Kidney epithelial cell (primary cell): ENCODE data around the gene CEP128. TPM values are rescaled to one million over a fixed set of nuclear protein-coding genes. Genes with fewer than 3 reads are reported as not detected.

Experiments
- DNase-seq: peaks from one replicate; pipeline ENCODE4 v3.0.0-alpha.2; 2010; ENCODE audit warnings: low read depth
- H3K27me3 ChIP-seq: 2 replicates; pipeline ENCODE4 v1.6.0; 2011; ENCODE audit warnings: low read length; ENCODE audit not compliant: control insufficient read depth, insufficient read depth
- H3K36me3 ChIP-seq: 2 replicates; pipeline ENCODE4 v1.5.1; 2011; ENCODE audit warnings: low read length; ENCODE audit not compliant: control insufficient read depth, insufficient read depth
- H3K4me3 ChIP-seq: 2 replicates; pipeline ENCODE4 v1.5.1; 2011; ENCODE audit warnings: low read depth, mild to moderate bottlenecking, control low read depth, low read length
- total RNA-seq: library from RNA; depleted of rRNA; stranded (reverse); fragments of >200 nt; gene quantifications from 2 replicates; pipeline ENCODE4 v1.2.3, GENCODE V29; 2015
- TF ChIP-seq, protein P1 (sequence below): IDR thresholded peaks from 2 replicates; pipeline ENCODE4 v1.5.1; 2011; ENCODE audit warnings: mild to moderate bottlenecking, moderate library complexity, low read length, control low read depth, inconsistent platforms; ENCODE audit not compliant: insufficient read depth, poor library complexity, severe bottlenecking

The CEP128 gene
- total RNA-seq, 1 donor from 2014 or later: 1.7 TPM

DNA sequence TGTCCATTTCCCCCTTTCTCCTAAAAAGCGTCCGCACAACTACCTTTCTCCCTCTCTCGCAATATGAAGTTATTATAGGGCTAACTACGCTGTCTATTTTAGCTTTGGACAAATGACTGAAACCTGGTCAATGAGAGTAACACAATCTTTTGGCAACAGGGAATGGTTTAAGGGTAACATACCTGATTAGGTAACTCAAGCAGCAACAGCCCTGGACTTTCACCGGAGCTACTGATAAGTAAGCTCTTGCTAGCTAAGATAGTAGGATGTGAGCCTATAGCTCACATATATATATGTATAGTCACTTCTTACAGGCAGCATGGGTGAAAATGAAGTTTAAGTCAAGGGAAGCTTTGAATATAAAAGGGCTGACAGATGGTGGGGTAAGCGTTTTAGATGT, 313.0 kb downstream of the CEP128 start:
- Histone ChIP-seq H3K36me3 (no peaks in the 10 kb centered on the region), H3K27me3 (no peaks in the 10 kb centered on the region), H3K4me3 (no peak overlapping the region)
- TF ChIP-seq, protein P1, sequence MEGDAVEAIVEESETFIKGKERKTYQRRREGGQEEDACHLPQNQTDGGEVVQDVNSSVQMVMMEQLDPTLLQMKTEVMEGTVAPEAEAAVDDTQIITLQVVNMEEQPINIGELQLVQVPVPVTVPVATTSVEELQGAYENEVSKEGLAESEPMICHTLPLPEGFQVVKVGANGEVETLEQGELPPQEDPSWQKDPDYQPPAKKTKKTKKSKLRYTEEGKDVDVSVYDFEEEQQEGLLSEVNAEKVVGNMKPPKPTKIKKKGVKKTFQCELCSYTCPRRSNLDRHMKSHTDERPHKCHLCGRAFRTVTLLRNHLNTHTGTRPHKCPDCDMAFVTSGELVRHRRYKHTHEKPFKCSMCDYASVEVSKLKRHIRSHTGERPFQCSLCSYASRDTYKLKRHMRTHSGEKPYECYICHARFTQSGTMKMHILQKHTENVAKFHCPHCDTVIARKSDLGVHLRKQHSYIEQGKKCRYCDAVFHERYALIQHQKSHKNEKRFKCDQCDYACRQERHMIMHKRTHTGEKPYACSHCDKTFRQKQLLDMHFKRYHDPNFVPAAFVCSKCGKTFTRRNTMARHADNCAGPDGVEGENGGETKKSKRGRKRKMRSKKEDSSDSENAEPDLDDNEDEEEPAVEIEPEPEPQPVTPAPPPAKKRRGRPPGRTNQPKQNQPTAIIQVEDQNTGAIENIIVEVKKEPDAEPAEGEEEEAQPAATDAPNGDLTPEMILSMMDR: no peak
- DNase-seq: no peak

DNA sequence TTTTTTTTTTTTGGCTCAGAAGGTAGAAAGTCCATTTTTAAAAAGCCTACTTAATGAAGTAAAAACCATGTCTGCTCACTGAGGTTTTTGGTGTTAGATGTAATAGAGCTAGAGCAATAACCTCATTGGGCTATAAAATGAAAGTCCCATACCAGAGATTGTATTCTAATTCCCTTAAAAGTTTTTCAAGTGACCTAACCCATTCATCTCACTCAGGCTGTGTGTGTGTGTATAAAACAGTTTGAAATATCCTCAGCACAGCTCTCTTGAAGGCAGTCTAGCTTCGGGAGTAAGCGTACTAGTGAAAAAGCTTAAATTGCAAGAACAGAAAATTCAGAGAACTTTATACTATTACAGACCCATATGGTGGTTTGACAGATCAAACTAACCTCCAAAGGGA, 313.8 kb downstream of the CEP128 start:
- Histone ChIP-seq H3K27me3 (no peaks in the 10 kb centered on the region), H3K36me3 (no peaks in the 10 kb centered on the region), H3K4me3 (no peak overlapping the region)
- TF ChIP-seq, protein P1: no peak
- no peak for DNase-seq

DNA sequence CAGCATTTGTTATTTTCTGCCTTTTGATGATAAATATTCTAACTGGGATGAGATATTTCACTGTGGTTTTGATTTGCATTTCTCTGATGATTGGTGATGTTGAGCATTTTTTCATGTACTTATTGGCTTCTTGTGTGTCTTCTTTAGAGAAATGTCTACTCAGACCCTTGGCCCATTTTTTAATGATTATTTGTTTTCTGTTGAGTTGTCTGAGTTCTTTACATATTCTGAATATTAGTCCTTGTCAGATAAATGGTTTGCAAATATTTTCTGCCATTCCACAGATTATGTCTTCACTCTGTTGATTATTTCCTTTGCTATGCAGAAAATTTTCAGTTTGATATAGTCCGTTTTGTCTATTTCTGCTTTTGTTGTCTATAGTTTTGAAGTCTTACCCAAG, 317.0 kb downstream of the CEP128 start:
- Histone ChIP-seq H3K27me3 (no peaks in the 10 kb centered on the region), H3K36me3 (no peaks in the 10 kb centered on the region), H3K4me3 (no peak overlapping the region)
- no peak for DNase-seq
- TF ChIP-seq, protein P1: no peak

DNA sequence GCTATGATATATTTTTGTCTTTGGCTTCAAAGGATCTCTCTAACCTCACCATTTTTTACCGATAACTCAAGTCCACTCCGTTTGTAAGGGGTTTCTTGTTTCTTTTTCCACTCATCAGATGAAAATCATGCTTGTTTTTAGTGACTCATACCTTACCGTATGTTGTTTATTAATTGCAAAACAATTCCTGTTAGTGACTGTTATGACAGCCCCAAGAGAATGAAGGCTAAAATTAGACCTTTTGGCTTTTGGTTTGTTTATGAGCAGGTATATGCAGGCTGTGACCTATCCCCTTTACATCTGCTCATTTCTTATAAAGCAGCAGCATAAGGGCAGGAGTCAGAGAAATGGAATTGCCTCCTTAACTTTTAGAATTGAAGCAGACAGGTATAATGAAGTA, 319.8 kb downstream of the CEP128 start:
- DNase-seq: no peak
- H3K36me3 ChIP-seq: no peaks in the 10 kb centered on the region
- H3K27me3 ChIP-seq: no peaks in the 10 kb centered on the region
- TF ChIP-seq, protein P1: no peak
- no peak overlapping the region for H3K4me3 ChIP-seq

DNA sequence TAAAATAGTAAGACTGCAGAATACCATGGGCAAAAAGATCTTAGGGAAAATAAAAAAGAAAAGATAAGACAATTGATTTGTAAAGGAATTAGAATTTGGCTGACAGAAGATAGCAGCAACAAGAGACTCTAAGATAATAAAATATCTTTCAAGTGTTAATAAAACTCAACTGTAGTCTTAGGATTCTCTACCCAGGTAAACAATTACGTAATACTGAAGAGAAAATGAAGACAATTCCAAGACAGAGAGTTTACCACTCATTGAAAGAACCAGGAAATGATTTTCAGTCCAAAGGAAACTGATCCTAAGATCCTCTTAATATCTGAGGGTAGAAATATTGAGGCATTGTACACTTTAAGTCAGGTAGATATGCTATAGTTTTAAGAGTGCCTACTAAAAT, 321.1 kb downstream of the CEP128 start:
- no peaks in the 10 kb centered on the region for H3K36me3 ChIP-seq
- TF ChIP-seq, protein P1: no peak
- no peaks in the 10 kb centered on the region for H3K27me3 ChIP-seq
- no peak for DNase-seq
- H3K4me3 ChIP-seq: no peak overlapping the region

DNA sequence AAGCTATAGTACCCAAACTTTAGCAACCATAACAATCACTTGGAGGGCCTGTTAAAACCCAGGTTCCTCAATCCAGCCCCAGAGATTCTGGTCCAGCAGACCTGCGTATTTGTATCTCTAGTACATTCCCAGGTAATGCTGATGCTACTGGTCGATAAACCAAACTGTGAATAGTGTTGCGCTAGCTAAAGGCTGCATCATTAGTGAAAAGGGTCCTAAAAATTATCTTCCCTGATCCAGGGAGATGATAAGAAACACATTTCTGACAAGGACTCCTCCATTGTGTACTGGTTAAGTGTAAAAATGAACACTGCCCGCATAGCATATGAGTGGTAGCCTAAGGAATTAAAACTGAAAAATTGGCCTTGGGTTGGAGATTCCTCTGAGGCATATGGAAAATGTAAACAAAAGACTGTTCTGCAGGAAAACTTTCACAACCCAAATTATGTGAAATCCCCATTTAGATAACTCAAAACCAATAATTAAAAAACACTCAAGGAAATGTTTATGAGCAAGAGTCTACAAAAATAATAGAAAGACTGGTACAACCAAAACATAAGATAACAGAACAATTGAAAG, 322.7 kb downstream of the CEP128 start:
- TF ChIP-seq, protein P1: no peak
- no peaks in the 10 kb centered on the region for H3K27me3 ChIP-seq
- no peak overlapping the region for H3K4me3 ChIP-seq
- no peaks in the 10 kb centered on the region for H3K36me3 ChIP-seq
- no peak for DNase-seq
